ENCODE results near the gene TCHH. TPM values are rescaled to one million over a fixed set of nuclear protein-coding genes. Genes with fewer than 3 reads are reported as not detected.

TCHH gene
- total RNA-seq, 4 donors from 2014 or later: under 0.01 to 0.50 (median 0.11) TPM; not detected in 1

DNA sequence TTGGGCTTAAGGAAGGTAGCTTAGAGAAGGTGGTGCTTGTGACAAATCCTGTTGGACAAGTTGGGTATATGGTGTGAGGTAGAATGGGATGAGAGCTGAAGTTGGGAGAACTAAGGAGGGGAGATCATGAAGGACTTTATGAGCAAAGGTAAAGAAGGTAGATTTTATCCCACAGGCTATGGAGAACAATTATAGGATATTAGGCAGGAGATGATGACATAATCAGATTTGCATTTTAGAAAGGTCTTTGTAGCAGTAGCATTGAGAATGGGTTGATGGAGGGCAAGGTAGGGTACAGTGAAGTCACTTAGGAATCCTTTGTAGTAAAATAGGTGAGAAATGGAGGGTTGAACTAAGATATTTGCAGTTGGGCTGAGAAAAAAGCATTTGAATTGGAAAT lies 14.9 kb upstream of the TCHH start:
- intact Hi-C loops (cut with DNase I): no loop called here
- Histone ChIP-seq H3K27me3 (peaks cover 0 to 39% (median 0%) of the 10 kb centered on the region in 4 donors), H3K9me3 (peaks cover 0 to 19% (median 12%) of the 10 kb centered on the region in 4 donors), H3K4me1 (no peaks in the 10 kb centered on the region), H3K36me3 (no peaks in the 10 kb centered on the region), H3K4me3 (no peak overlapping the region), H3K27ac (replicated peaks in 1 of 4) (no peak overlapping the region)
- no peak for DNase-seq (ENCODE audit: extremely low spot score)
- TF ChIP-seq, protein P1, sequence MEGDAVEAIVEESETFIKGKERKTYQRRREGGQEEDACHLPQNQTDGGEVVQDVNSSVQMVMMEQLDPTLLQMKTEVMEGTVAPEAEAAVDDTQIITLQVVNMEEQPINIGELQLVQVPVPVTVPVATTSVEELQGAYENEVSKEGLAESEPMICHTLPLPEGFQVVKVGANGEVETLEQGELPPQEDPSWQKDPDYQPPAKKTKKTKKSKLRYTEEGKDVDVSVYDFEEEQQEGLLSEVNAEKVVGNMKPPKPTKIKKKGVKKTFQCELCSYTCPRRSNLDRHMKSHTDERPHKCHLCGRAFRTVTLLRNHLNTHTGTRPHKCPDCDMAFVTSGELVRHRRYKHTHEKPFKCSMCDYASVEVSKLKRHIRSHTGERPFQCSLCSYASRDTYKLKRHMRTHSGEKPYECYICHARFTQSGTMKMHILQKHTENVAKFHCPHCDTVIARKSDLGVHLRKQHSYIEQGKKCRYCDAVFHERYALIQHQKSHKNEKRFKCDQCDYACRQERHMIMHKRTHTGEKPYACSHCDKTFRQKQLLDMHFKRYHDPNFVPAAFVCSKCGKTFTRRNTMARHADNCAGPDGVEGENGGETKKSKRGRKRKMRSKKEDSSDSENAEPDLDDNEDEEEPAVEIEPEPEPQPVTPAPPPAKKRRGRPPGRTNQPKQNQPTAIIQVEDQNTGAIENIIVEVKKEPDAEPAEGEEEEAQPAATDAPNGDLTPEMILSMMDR (IDR thresholded peaks at IDR 0.05): no peak
- TF ChIP-seq POLR2A (IDR thresholded peaks at IDR 0.05; ENCODE audit: low read depth) (no peak), POLR2AphosphoS5 (IDR thresholded peaks at IDR 0.05) (no peak)

DNA sequence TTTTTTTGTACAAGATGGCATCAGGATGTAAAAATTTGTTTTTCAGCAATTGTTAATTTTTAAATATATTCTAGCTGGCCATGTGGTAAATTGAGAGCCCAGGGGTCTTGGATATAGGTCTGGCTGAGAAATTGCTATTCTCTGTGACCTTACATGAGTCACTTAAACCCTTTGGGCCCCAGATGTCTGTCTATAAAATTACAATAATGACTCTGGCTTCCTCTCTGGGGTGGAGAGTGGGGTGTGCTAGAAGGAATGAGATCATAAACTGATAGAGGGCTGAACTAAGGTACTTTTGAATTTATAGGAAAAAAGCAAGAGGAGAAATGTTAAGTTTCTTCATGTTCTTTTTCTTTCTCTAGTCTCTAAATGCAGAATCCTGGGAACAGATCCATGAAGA lies 12.4 kb upstream of the TCHH start:
- no peak for DNase-seq (ENCODE audit: extremely low spot score)
- Histone ChIP-seq H3K4me1 (no peaks in the 10 kb centered on the region), H3K27me3 (peaks cover 0 to 48% (median 0%) of the 10 kb centered on the region in 4 donors), H3K27ac (replicated peaks in 1 of 4) (no peak overlapping the region), H3K36me3 (no peaks in the 10 kb centered on the region), H3K9me3 (peaks cover 0 to 7% (median 3%) of the 10 kb centered on the region in 4 donors), H3K4me3 (no peak overlapping the region)
- TF ChIP-seq POLR2A (IDR thresholded peaks at IDR 0.05; ENCODE audit: low read depth) (no peak), POLR2AphosphoS5 (IDR thresholded peaks at IDR 0.05) (no peak), EP300 (IDR thresholded peaks at IDR 0.05) (no peak)
- TF ChIP-seq, protein P1 (IDR thresholded peaks at IDR 0.05): no peak
- intact Hi-C loops (cut with DNase I): no loop called here

DNA sequence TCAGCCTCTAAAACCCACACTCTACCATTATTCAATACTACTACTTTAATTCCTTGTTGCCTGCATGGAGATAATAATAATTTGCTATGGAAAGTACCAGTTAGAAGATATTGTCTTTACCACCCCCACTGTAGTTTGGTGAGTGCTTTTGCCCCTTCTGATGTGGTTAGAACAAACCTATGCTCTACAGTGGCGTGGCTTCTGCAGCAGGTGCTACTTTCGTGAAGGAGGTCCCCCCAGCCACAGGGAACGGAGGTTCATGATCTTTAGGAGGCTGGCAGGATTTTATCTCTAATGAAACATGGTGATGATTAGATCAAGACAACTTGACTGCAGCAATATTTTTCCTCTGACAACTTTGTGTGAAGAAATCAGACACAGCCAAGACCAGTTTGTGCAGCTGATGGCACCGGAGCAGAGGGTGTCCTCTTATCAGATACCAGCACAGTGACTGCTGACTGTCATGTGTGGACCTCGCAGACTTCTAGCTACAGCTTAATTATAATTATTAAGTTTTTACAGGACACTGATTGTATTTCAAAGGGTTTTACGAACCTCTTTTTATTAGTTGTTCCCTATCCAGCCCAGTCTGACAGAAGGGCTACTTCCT lies 10.7 kb upstream of the TCHH start:
- Histone ChIP-seq H3K36me3 (no peaks in the 10 kb centered on the region), H3K27me3 (peaks cover 0 to 41% (median 0%) of the 10 kb centered on the region in 4 donors), H3K4me3 (no peak overlapping the region), H3K9me3 (no peaks in the 10 kb centered on the region), H3K4me1 (no peaks in the 10 kb centered on the region), H3K27ac (replicated peaks in 1 of 4) (no peak overlapping the region)
- 84% methylated on average over 6 of the region's 6 CpGs for WGBS
- TF ChIP-seq EP300 (IDR thresholded peaks at IDR 0.05) (no peak), POLR2AphosphoS5 (IDR thresholded peaks at IDR 0.05) (no peak), POLR2A (IDR thresholded peaks at IDR 0.05; ENCODE audit: low read depth) (no peak)
- TF ChIP-seq, protein P1 (IDR thresholded peaks at IDR 0.05): no peak
- no peak for DNase-seq (ENCODE audit: extremely low spot score)
- intact Hi-C loops (cut with DNase I): no loop called here

DNA sequence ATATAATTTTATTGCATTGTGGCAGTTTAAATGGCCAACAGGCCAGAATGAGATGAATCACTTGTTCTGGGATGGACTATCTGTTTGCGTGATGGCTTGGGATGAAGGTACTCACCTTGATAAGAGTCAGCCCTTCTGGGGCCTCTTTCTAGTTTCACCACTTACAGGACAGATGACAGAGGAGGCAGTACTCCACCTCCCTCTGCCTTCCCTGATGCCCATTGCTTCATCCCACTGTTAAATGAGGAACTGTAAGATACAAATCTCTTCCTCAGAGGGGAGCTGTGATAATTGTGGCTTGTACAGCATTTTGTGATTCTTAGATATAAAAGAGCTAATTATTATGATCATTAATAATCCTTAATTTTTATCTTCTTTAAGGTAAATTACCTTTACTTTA lies 3.7 kb upstream of the TCHH start:
- no peak overlapping the region for H3K27ac ChIP-seq (replicated peaks in 1 of 4)
- intact Hi-C loops (cut with DNase I): no loop called here
- H3K4me1 ChIP-seq: no peaks in the 10 kb centered on the region
- no peak for TF ChIP-seq EP300 (IDR thresholded peaks at IDR 0.05)
- TF ChIP-seq, protein P1 (IDR thresholded peaks at IDR 0.05): no peak
- TF ChIP-seq POLR2AphosphoS5 (IDR thresholded peaks at IDR 0.05): no peak
- no peak for TF ChIP-seq POLR2A (IDR thresholded peaks at IDR 0.05; ENCODE audit: low read depth)
- no peak for DNase-seq (ENCODE audit: extremely low spot score)
- H3K9me3 ChIP-seq: no peaks in the 10 kb centered on the region
- peaks cover 0 to 35% (median 7%) of the 10 kb centered on the region in 4 donors for H3K27me3 ChIP-seq
- H3K4me3 ChIP-seq: no peak overlapping the region
- H3K36me3 ChIP-seq: no peaks in the 10 kb centered on the region
- WGBS: 75% methylated on average over 1 of the region's 1 CpG
